ENCODE results near the gene CROCC2.

Gene CROCC2

GRCh38 chr2:241015439-241015838 lies 109.3 kb downstream of the CROCC2 start:
- H3K27ac ChIP-seq (ENCODE audit: low read length), result no peak overlapping the region
- H3K9ac ChIP-seq (ENCODE audit: low read depth, low read length), result no peak overlapping the region
- H3K4me2 ChIP-seq (ENCODE audit: insufficient read depth, low read length), result no peak overlapping the region
- H3K4me1 ChIP-seq (ENCODE audit: insufficient read depth, low read length), result no peaks in the 10 kb centered on the region
- ATAC-seq (ENCODE audit: insufficient read depth, low read depth) (no peak), DNase-seq (no peak)
- no peak overlapping the region for H2AFZ ChIP-seq (ENCODE audit: low read depth, low read length)
- H3K4me3 ChIP-seq (ENCODE audit: low read depth in 1 of 2, low read length in 2 of 2), result no peak overlapping the region
- no peaks in the 10 kb centered on the region for H3K9me3 ChIP-seq (ENCODE audit: insufficient read depth, low read length, severe bottlenecking)
- no peaks in the 10 kb centered on the region for H3K36me3 ChIP-seq (ENCODE audit: insufficient read depth, low read length)
- H3K79me2 ChIP-seq (ENCODE audit: insufficient read depth, low read length), result no peaks in the 10 kb centered on the region
- H3K27me3 ChIP-seq (ENCODE audit: insufficient read depth, low read length, poor library complexity), result peaks cover 11% of the 10 kb centered on the region
- TF ChIP-seq CTCF (IDR thresholded peaks at IDR 0.05; ENCODE audit: borderline replicate concordance, extremely low read depth, low read length, poor library complexity, severe bottlenecking) (no peak), EZH2 (IDR thresholded peaks at IDR 0.05; ENCODE audit: borderline replicate concordance, low read depth, low read length, severe bottlenecking) (no peak)
- H4K20me1 ChIP-seq (ENCODE audit: insufficient read depth, low read length), result no peaks in the 10 kb centered on the region

- no peaks in the 10 kb centered on the region for H3K9me3 ChIP-seq (ENCODE audit: insufficient read depth, low read length, severe bottlenecking)
- H4K20me1 ChIP-seq (ENCODE audit: insufficient read depth, low read length), result no peaks in the 10 kb centered on the region
- H3K79me2 ChIP-seq (ENCODE audit: insufficient read depth, low read length), result no peaks in the 10 kb centered on the region
- H3K36me3 ChIP-seq (ENCODE audit: insufficient read depth, low read length), result no peaks in the 10 kb centered on the region
- no peak overlapping the region for H3K4me3 ChIP-seq (ENCODE audit: low read depth in 1 of 2, low read length in 2 of 2)
- TF ChIP-seq CTCF (IDR thresholded peaks at IDR 0.05; ENCODE audit: borderline replicate concordance, extremely low read depth, low read length, poor library complexity, severe bottlenecking) (no peak), EZH2 (IDR thresholded peaks at IDR 0.05; ENCODE audit: borderline replicate concordance, low read depth, low read length, severe bottlenecking) (no peak)
- no peak overlapping the region for H3K4me2 ChIP-seq (ENCODE audit: insufficient read depth, low read length)
- no peaks in the 10 kb centered on the region for H3K4me1 ChIP-seq (ENCODE audit: insufficient read depth, low read length)
- no peak for ATAC-seq (ENCODE audit: insufficient read depth, low read depth)
- no peak overlapping the region for H3K9ac ChIP-seq (ENCODE audit: low read depth, low read length)
- DNase-seq, result no peak
- H3K27ac ChIP-seq (ENCODE audit: low read length), result no peak overlapping the region
- H3K27me3 ChIP-seq (ENCODE audit: insufficient read depth, low read length, poor library complexity), result peaks cover under 1% of the 10 kb centered on the region
- no peak overlapping the region for H2AFZ ChIP-seq (ENCODE audit: low read depth, low read length)
Observed at GRCh38 chr2:241017228-241017940, 111.2 kb downstream of the CROCC2 start.

DNA sequence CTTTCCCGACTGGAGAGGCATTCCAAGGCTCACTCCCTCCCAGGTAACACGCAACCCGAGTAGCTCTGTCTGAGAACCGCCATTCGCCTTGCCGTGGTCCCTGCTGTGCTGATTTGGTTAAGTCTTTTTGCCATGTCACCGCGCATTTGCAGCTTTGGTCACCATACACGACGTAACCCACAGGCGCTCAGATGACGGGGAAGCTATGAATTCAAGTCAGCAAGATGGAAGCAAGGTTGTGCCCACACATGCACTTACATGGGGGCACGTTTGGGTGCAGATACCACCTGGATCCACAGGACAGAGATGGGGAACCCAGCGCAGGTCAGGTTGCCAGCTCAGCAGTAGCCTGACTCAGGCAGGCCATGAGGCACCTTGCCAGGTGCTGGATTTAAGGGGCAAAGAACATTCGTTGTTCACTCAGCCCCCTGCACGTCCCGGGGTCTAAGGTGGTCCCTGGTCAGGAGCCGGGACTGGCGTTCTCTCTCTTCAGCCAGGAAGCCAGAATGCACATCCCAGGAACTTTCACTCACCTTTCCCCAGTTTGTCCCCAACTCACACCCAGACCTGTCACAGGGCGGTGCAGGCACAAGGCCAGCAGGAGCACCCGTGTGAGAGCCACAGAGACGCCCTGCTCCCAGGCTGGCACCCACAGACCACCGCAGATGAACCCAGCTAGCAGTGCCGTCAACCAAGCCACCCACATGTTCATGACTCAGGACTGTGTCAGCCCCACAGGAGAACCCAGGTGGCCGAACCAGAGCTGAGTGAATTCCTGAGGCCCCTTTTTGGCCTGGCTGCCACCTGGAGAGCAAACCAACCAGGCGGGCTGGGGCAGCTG lies 112.1 kb downstream of the CROCC2 start:
- H3K27me3 ChIP-seq (ENCODE audit: insufficient read depth, low read length, poor library complexity), result no peaks in the 10 kb centered on the region
- H3K4me2 ChIP-seq (ENCODE audit: insufficient read depth, low read length), result no peak overlapping the region
- ATAC-seq (ENCODE audit: insufficient read depth, low read depth), result no peak
- no peaks in the 10 kb centered on the region for H3K79me2 ChIP-seq (ENCODE audit: insufficient read depth, low read length)
- no peak overlapping the region for H3K27ac ChIP-seq (ENCODE audit: low read length)
- H3K9ac ChIP-seq (ENCODE audit: low read depth, low read length), result no peak overlapping the region
- TF ChIP-seq CTCF (IDR thresholded peaks at IDR 0.05; ENCODE audit: borderline replicate concordance, extremely low read depth, low read length, poor library complexity, severe bottlenecking) (no peak), EZH2 (IDR thresholded peaks at IDR 0.05; ENCODE audit: borderline replicate concordance, low read depth, low read length, severe bottlenecking) (no peak)
- H3K9me3 ChIP-seq (ENCODE audit: insufficient read depth, low read length, severe bottlenecking), result no peaks in the 10 kb centered on the region
- no peak for DNase-seq
- H3K36me3 ChIP-seq (ENCODE audit: insufficient read depth, low read length), result no peaks in the 10 kb centered on the region
- H4K20me1 ChIP-seq (ENCODE audit: insufficient read depth, low read length), result no peaks in the 10 kb centered on the region
- no peaks in the 10 kb centered on the region for H3K4me1 ChIP-seq (ENCODE audit: insufficient read depth, low read length)
- no peak overlapping the region for H3K4me3 ChIP-seq (ENCODE audit: low read depth in 1 of 2, low read length in 2 of 2)
- H2AFZ ChIP-seq (ENCODE audit: low read depth, low read length), result no peak overlapping the region

Measured in DND-41 (cell line).